HEK293 (cell line): Measurements from ENCODE around the gene CPTP.

Source experiments
- CTCF ChIP-seq: fragments of 450-650 bp; formaldehyde crosslinking; IDR thresholded peaks from 2 replicates; pipeline ENCODE4 v1.5.1; 2016; ENCODE audit warnings: missing biosample characterization, missing genetic modification characterization
- ZNF514 ChIP-seq: fragments of 450-650 bp; formaldehyde crosslinking; IDR thresholded peaks from 2 replicates; pipeline ENCODE4 v1.5.1; 2016; ENCODE audit warnings: missing biosample characterization, missing genetic modification characterization

GRCh38 chr1:1337793-1338147, 13.2 kb downstream of the CPTP start:
- TF ChIP-seq ZNF514 (no peak), CTCF (tag by site-specific recombination) (no peak)
